Endothelial cell of umbilical vein (primary cell): ENCODE measurements around the gene DLEC1.

Experiments used
- CTCF ChIP-seq, 2 donors: IDR thresholded peaks; 1 replicate in 1 of 2; 2 replicates in 1 of 2; pipeline ENCODE4 v1.5.1; 2011; ENCODE audit warnings: low read length in 2 of 2, mild to moderate bottlenecking in 2 of 2, moderate library complexity in 2 of 2, control low read depth in 1 of 2, inconsistent platforms in 1 of 2, low read depth in 1 of 2; ENCODE audit not compliant: insufficient read depth in 1 of 2; ENCODE audit errors: extremely low read depth in 1 of 2
- EZH2 ChIP-seq: IDR thresholded peaks from 2 replicates; pipeline ENCODE4 v1.6.1; 2012; ENCODE audit warnings: borderline replicate concordance, low read depth, mild to moderate bottlenecking, moderate library complexity, low read length, inconsistent platforms; ENCODE audit not compliant: severe bottlenecking
- MAX ChIP-seq: IDR thresholded peaks from 2 replicates; pipeline ENCODE4 v1.6.1; 2011; ENCODE audit not compliant: insufficient read depth, insufficient read length
- POLR2A ChIP-seq: IDR thresholded peaks from 2 replicates; pipeline ENCODE4 v1.6.1; 2012; ENCODE audit warnings: low read depth, mild to moderate bottlenecking, control low read depth, low read length
- POLR2AphosphoS5 ChIP-seq: IDR thresholded peaks from 2 replicates; pipeline ENCODE4 v1.6.1; 2012; ENCODE audit warnings: low read depth, mild to moderate bottlenecking, control low read depth, low read length, moderate library complexity; ENCODE audit not compliant: insufficient read depth

GRCh38 chr3:38002940-38003339, 36.1 kb upstream of the DLEC1 start:
- no peak for TF ChIP-seq CTCF (IDR thresholded peaks at IDR 0.05; ENCODE audit: extremely low read depth in 1 of 2, insufficient read depth in 1 of 2, low read depth in 1 of 2, low read length in 2 of 2)
- no peak for TF ChIP-seq POLR2A
- no peak for TF ChIP-seq POLR2AphosphoS5
- no peak for TF ChIP-seq EZH2
- no peak for TF ChIP-seq MAX
